Measurements from ENCODE around the gene ADH5.

DNA sequence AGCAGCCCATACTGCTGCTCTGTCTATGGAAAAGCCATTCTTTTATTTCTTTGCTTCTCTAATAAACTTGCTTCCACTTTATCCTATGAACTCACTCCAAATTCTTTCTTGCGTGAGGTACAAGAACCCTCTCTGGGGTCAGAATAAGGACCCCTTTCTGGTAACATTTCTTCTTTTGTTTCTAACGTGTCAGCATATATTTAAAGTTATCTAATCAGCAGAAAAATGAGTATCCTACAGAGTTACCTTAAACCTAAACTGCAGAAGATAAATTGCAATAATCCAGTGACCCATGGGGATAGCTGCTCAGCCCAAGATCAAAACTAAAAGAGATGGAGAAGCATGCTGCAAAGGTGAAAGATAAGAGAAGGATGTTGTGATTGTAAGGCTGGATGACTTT, 4.0 kb downstream of the ADH5 start:
- TF ChIP-seq, protein P1, sequence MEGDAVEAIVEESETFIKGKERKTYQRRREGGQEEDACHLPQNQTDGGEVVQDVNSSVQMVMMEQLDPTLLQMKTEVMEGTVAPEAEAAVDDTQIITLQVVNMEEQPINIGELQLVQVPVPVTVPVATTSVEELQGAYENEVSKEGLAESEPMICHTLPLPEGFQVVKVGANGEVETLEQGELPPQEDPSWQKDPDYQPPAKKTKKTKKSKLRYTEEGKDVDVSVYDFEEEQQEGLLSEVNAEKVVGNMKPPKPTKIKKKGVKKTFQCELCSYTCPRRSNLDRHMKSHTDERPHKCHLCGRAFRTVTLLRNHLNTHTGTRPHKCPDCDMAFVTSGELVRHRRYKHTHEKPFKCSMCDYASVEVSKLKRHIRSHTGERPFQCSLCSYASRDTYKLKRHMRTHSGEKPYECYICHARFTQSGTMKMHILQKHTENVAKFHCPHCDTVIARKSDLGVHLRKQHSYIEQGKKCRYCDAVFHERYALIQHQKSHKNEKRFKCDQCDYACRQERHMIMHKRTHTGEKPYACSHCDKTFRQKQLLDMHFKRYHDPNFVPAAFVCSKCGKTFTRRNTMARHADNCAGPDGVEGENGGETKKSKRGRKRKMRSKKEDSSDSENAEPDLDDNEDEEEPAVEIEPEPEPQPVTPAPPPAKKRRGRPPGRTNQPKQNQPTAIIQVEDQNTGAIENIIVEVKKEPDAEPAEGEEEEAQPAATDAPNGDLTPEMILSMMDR (IDR thresholded peaks at IDR 0.05), result no peak
- TF ChIP-seq POLR2A (IDR thresholded peaks at IDR 0.05) (no peak), POLR2AphosphoS5 (IDR thresholded peaks at IDR 0.05; ENCODE audit: insufficient read depth in 1 of 2, low read depth in 1 of 2) (no peak)

All from vagina (tissue), 2 donors.